ENCODE data around the gene GPBAR1.

The GPBAR1 gene

DNA sequence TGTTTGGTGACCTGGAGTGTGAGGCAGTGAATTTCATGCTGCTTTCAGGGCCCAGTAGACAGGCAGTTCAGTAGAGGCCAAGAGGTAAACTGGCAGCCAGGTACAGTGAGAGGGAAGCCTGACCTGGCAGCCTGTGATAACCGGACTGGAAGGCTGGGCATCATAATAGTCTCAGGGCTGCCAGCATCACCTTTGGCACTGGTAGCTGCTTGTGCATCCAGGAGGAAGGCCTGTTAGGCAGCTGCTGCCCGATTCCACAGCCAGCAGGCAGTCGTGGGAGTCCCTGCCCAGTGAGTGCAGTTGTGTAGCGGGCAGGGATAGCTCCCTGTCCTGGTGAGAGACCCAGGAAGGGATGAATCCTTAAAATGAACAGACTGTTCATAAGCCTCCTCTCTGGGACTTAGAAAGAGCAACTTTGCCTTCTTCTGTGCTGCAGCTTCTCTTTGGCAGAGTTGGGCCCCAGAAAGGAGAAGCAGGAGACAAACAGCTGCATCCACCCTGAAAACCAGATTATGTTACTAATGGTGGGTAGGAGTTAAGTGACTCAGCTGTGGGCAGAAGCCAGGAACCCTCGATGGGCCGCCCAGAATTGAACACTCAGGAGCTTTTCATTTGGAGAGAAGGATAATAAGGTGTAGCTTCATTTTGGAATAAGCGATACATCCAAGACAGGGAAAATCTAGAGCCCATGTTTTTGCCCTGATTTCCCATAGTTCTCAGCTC is 8.1 kb upstream of the GPBAR1 start:
- Histone ChIP-seq H3K4me1 (ENCODE audit: insufficient read depth, low read length) (no peaks in the 10 kb centered on the region), H3K27me3 (ENCODE audit: insufficient read depth, low read length) (no peaks in the 10 kb centered on the region), H3K9me3 (ENCODE audit: low read length) (no peaks in the 10 kb centered on the region), H3K36me3 (ENCODE audit: insufficient read depth, low read length) (peaks cover 81% of the 10 kb centered on the region), H2AFZ (ENCODE audit: low read depth, low read length) (no peak overlapping the region), H3K4me3 (ENCODE audit: low read length) (no peak overlapping the region)

DNA sequence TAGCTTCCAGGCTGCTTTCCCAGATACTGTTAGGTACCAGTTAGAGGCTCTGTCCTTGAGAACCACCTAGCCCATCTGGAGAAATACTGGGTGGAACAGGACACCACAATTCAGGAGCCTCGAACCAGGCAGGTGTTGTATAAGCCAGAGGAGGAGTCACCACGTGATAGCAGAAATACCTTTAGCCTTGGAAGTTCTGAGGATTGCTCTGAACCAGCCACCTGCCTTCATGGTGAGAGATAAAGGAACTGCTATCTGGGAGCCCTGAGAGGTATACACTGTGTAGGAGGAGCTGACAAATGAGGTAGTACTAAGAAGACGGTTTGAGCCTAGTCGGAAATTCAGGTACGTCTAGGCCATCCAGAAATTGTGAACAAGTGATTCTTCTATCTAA is 7.6 kb upstream of the GPBAR1 start:
- H3K4me3 ChIP-seq (ENCODE audit: low read length) = no peak overlapping the region
- no peaks in the 10 kb centered on the region for H3K4me1 ChIP-seq (ENCODE audit: insufficient read depth, low read length)
- no peak overlapping the region for H2AFZ ChIP-seq (ENCODE audit: low read depth, low read length)
- no peaks in the 10 kb centered on the region for H3K27me3 ChIP-seq (ENCODE audit: insufficient read depth, low read length)
- no peaks in the 10 kb centered on the region for H3K9me3 ChIP-seq (ENCODE audit: low read length)
- H3K36me3 ChIP-seq (ENCODE audit: insufficient read depth, low read length) = peaks cover 76% of the 10 kb centered on the region

DNA sequence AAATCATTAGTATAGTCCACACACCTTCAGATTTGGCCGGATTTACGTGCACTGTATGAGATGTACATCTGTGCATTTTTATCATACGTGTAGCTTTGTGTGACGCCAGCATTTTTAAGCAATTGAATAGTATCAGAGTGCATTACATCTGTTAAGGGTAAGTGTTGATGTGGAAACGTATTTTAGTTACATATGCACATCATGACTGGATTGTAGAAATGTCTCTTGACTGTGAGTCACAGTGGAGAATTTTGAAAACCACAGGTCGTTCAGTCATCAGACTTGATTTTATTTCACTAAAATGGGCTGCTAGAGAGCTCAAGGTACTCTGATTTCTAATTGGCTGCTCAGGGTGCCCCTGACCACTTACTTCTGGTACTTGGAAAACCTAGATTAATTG is 5.4 kb upstream of the GPBAR1 start:
- no peak overlapping the region for H2AFZ ChIP-seq (ENCODE audit: low read depth, low read length)
- no peak overlapping the region for H3K4me3 ChIP-seq (ENCODE audit: low read length)
- H3K36me3 ChIP-seq (ENCODE audit: insufficient read depth, low read length) = peaks cover 54% of the 10 kb centered on the region
- peaks cover 2% of the 10 kb centered on the region for H3K4me1 ChIP-seq (ENCODE audit: insufficient read depth, low read length)
- H3K9me3 ChIP-seq (ENCODE audit: low read length) = no peaks in the 10 kb centered on the region
- H3K27me3 ChIP-seq (ENCODE audit: insufficient read depth, low read length) = no peaks in the 10 kb centered on the region

DNA sequence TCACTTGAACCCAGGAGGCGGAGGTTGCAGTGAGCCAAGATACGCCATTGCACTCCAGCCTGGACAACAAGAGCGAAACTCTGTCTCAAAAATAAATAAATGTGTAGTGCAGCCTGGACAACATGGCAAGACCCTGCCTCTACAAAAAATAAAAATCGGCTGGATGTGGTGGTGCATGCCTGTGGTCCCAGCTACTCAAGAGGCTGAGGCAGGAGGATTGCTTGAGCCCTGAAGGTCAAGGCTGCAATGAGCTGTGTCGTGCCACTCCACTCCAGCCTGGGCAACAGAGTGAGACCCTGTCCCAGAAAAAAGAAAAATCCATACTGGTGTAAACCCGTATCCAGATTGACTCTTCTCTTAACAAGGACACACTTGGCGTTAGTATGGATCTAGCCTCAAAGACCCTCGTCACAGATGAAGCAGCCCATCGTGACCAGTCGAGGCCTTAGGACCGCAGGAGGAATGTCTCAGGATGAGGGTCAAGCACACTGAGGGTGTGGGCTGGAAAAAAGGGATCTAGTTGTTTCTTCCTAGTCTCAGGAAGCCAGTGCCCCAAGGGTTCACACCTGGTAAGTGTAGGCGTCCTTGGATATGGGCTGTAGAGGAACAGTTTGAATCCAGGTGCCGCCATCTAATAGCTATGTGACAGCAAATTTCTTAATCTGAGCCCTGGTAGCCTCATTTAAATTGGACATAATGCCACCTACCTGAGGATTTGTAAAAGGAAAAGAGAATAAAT is 4.0 kb upstream of the GPBAR1 start:
- Histone ChIP-seq H3K4me1 (ENCODE audit: insufficient read depth, low read length) (peaks cover 16% of the 10 kb centered on the region), H3K9me3 (ENCODE audit: low read length) (no peaks in the 10 kb centered on the region), H3K4me3 (ENCODE audit: low read length) (no peak overlapping the region), H3K27me3 (ENCODE audit: insufficient read depth, low read length) (no peaks in the 10 kb centered on the region), H2AFZ (ENCODE audit: low read depth, low read length) (no peak overlapping the region), H3K36me3 (ENCODE audit: insufficient read depth, low read length) (peaks cover 41% of the 10 kb centered on the region)

GRCh38 chr2:218257390-218257981 is 3.3 kb upstream of the GPBAR1 start:
- H3K9me3 ChIP-seq (ENCODE audit: low read length) = no peaks in the 10 kb centered on the region
- H2AFZ ChIP-seq (ENCODE audit: low read depth, low read length) = no peak overlapping the region
- H3K27me3 ChIP-seq (ENCODE audit: insufficient read depth, low read length) = no peaks in the 10 kb centered on the region
- peaks cover 34% of the 10 kb centered on the region for H3K36me3 ChIP-seq (ENCODE audit: insufficient read depth, low read length)
- H3K4me3 ChIP-seq (ENCODE audit: low read length) = no peak overlapping the region
- H3K4me1 ChIP-seq (ENCODE audit: insufficient read depth, low read length) = peaks cover 20% of the 10 kb centered on the region

GRCh38 chr2:218259099-218259961 is 1.5 kb upstream of the GPBAR1 start:
- Histone ChIP-seq H3K9me3 (ENCODE audit: low read length) (no peaks in the 10 kb centered on the region), H2AFZ (ENCODE audit: low read depth, low read length) (no peak overlapping the region), H3K27me3 (ENCODE audit: insufficient read depth, low read length) (no peaks in the 10 kb centered on the region), H3K4me1 (ENCODE audit: insufficient read depth, low read length) (peaks cover 20% of the 10 kb centered on the region), H3K4me3 (ENCODE audit: low read length) (no peak overlapping the region), H3K36me3 (ENCODE audit: insufficient read depth, low read length) (peaks cover 25% of the 10 kb centered on the region)

GRCh38 chr2:218260166-218260565 is 649 bp upstream of the GPBAR1 start:
- no peak overlapping the region for H3K4me3 ChIP-seq (ENCODE audit: low read length)
- no peak overlapping the region for H2AFZ ChIP-seq (ENCODE audit: low read depth, low read length)
- H3K4me1 ChIP-seq (ENCODE audit: insufficient read depth, low read length) = peaks cover 20% of the 10 kb centered on the region
- no peaks in the 10 kb centered on the region for H3K27me3 ChIP-seq (ENCODE audit: insufficient read depth, low read length)
- H3K36me3 ChIP-seq (ENCODE audit: insufficient read depth, low read length) = peaks cover 26% of the 10 kb centered on the region
- no peaks in the 10 kb centered on the region for H3K9me3 ChIP-seq (ENCODE audit: low read length)

GRCh38 chr2:218261423-218262236 is 815 bp downstream of the GPBAR1 start:
- no peaks in the 10 kb centered on the region for H3K9me3 ChIP-seq (ENCODE audit: low read length)
- peaks cover 20% of the 10 kb centered on the region for H3K4me1 ChIP-seq (ENCODE audit: insufficient read depth, low read length)
- peaks cover 31% of the 10 kb centered on the region for H3K36me3 ChIP-seq (ENCODE audit: insufficient read depth, low read length)

GRCh38 chr2:218262237-218262600 is 1.4 kb downstream of the GPBAR1 start:
- Histone ChIP-seq H3K4me1 (ENCODE audit: insufficient read depth, low read length) (peaks cover 20% of the 10 kb centered on the region), H3K36me3 (ENCODE audit: insufficient read depth, low read length) (peaks cover 36% of the 10 kb centered on the region), H3K4me3 (ENCODE audit: low read length) (no peak overlapping the region), H3K27me3 (ENCODE audit: insufficient read depth, low read length) (no peaks in the 10 kb centered on the region), H2AFZ (ENCODE audit: low read depth, low read length) (no peak overlapping the region), H3K9me3 (ENCODE audit: low read length) (no peaks in the 10 kb centered on the region)

More at GRCh38 chr2:218261423-218262236, 815 bp downstream of the GPBAR1 start:
- Histone ChIP-seq H3K27me3 (ENCODE audit: insufficient read depth, low read length) (no peaks in the 10 kb centered on the region), H2AFZ (ENCODE audit: low read depth, low read length) (no peak overlapping the region), H3K4me3 (ENCODE audit: low read length) (no peak overlapping the region)

GRCh38 chr2:218262631-218263586 is 2.1 kb downstream of the GPBAR1 start:
- Histone ChIP-seq H2AFZ (ENCODE audit: low read depth, low read length) (no peak overlapping the region), H3K4me3 (ENCODE audit: low read length) (no peak overlapping the region), H3K4me1 (ENCODE audit: insufficient read depth, low read length) (peaks cover 20% of the 10 kb centered on the region), H3K9me3 (ENCODE audit: low read length) (no peaks in the 10 kb centered on the region), H3K36me3 (ENCODE audit: insufficient read depth, low read length) (peaks cover 41% of the 10 kb centered on the region), H3K27me3 (ENCODE audit: insufficient read depth, low read length) (no peaks in the 10 kb centered on the region)

GRCh38 chr2:218263817-218264641 is 3.2 kb downstream of the GPBAR1 start:
- H3K4me3 ChIP-seq (ENCODE audit: low read length) = no peak overlapping the region
- no peaks in the 10 kb centered on the region for H3K27me3 ChIP-seq (ENCODE audit: insufficient read depth, low read length)
- no peaks in the 10 kb centered on the region for H3K9me3 ChIP-seq (ENCODE audit: low read length)
- H3K36me3 ChIP-seq (ENCODE audit: insufficient read depth, low read length) = peaks cover 41% of the 10 kb centered on the region
- H2AFZ ChIP-seq (ENCODE audit: low read depth, low read length) = no peak overlapping the region
- peaks cover 20% of the 10 kb centered on the region for H3K4me1 ChIP-seq (ENCODE audit: insufficient read depth, low read length)

Measured in neuron (in vitro differentiated cells).